IMR-90 (cell line): Measurements from ENCODE around the gene FARS2. TPM values are rescaled to one million over a fixed set of nuclear protein-coding genes. Genes with fewer than 3 reads are reported as not detected.

ENCODE experiments used
- ATAC-seq: fragments of 200-7000 bp; cut with Tn5 transposase; 2 replicates; pipeline ENCODE4 v1.9.1; 2020; ENCODE audit warnings: low read depth, mild to moderate bottlenecking, moderate library complexity
- BruUV-seq: library from RNA; stranded (reverse); fragments of 400-500 nt; replicated peaks from 2 replicates; lab custom pipeline; 2021; lab: Mats Ljungman, UMichigan
- CTCF ChIA-PET: fragments of 300-600 bp; formaldehyde crosslinking; extraction: SDS; loops from one replicate; lab custom pipeline; 2021; ENCODE audit warnings: antibody characterized with exemption; lab: Yijun Ruan, JAX
- POLR2A ChIA-PET: fragments of 300-600 bp; sonication (Branson Sonifier 250); formaldehyde crosslinking; loops from one replicate; lab custom pipeline; 2022; ENCODE audit warnings: antibody characterized with exemption; ENCODE audit not compliant: unreplicated experiment; lab: Charles Lee
- DNase-seq: peaks from one replicate; pipeline ENCODE4 v3.0.0; 2013
- H2AFZ ChIP-seq: replicated peaks from 2 replicates; pipeline ENCODE3; 2013; ENCODE audit warnings: low read length, mild to moderate bottlenecking; ENCODE audit not compliant: poor library complexity
- H2AK5ac ChIP-seq: 2 replicates; pipeline ENCODE4 v1.6.1; 2013; ENCODE audit warnings: low read depth, low read length, inconsistent platforms
- H2AK9ac ChIP-seq: replicated peaks from 2 replicates; pipeline ENCODE3; 2013; ENCODE audit warnings: mild to moderate bottlenecking, low read depth, low read length, moderate library complexity; ENCODE audit not compliant: poor library complexity
- H2BK120ac ChIP-seq: 2 replicates; pipeline ENCODE4 v1.6.1; 2013; ENCODE audit warnings: low read depth, low read length, inconsistent platforms
- H2BK15ac ChIP-seq: 3 replicates; pipeline ENCODE4 v1.6.1; 2013; ENCODE audit warnings: low read depth, low read length, inconsistent platforms
- H2BK20ac ChIP-seq: 2 replicates; pipeline ENCODE4 v1.6.1; 2013; ENCODE audit warnings: low read depth, mild to moderate bottlenecking, inconsistent platforms, low read length, moderate library complexity
- H2BK5ac ChIP-seq: 2 replicates; pipeline ENCODE4 v1.6.1; 2013; ENCODE audit warnings: mild to moderate bottlenecking, low read depth, low read length, inconsistent platforms; ENCODE audit not compliant: poor library complexity, severe bottlenecking
- H3K14ac ChIP-seq: replicated peaks from 2 replicates; pipeline ENCODE4 v1.6.1; 2013; ENCODE audit warnings: low read depth, low read length, inconsistent platforms
- H3K18ac ChIP-seq: 2 replicates; pipeline ENCODE4 v1.6.1; 2013; ENCODE audit warnings: low read depth, low read length, control low read depth
- H3K23ac ChIP-seq: 2 replicates; pipeline ENCODE4 v1.6.1; 2013; ENCODE audit warnings: low read depth, low read length, inconsistent platforms
- H3K27ac ChIP-seq: 2 replicates; pipeline ENCODE4 v1.5.1; 2013; ENCODE audit warnings: mild to moderate bottlenecking, control low read depth, low read length; ENCODE audit not compliant: insufficient read depth
- H3K27me3 ChIP-seq: 2 replicates; pipeline ENCODE4 v1.6.1; 2013; ENCODE audit warnings: low read length; ENCODE audit not compliant: control insufficient read depth, insufficient read depth
- H3K36me3 ChIP-seq: 2 replicates; pipeline ENCODE4 v1.6.1; 2013; ENCODE audit warnings: low read length, mixed read lengths; ENCODE audit not compliant: control insufficient read depth, insufficient read depth
- H3K4ac ChIP-seq: 2 replicates; pipeline ENCODE4 v1.6.1; 2013; ENCODE audit warnings: low read depth, low read length, inconsistent platforms
- H3K4me1 ChIP-seq: 2 replicates; pipeline ENCODE4 v1.6.1; 2013; ENCODE audit warnings: low read length, mixed read lengths; ENCODE audit not compliant: control insufficient read depth, insufficient read depth
- H3K4me2 ChIP-seq: 2 replicates; pipeline ENCODE4 v1.6.1; 2013; ENCODE audit warnings: low read depth, mild to moderate bottlenecking, control low read depth, low read length, moderate library complexity
- H3K4me3 ChIP-seq: 2 replicates; pipeline ENCODE4 v1.5.1; 2013; ENCODE audit warnings: low read depth, mild to moderate bottlenecking, control low read depth, low read length, moderate library complexity; ENCODE audit not compliant: insufficient read depth
- H3K56ac ChIP-seq: 2 replicates; pipeline ENCODE4 v1.6.1; 2013; ENCODE audit warnings: low read length, inconsistent platforms; ENCODE audit not compliant: insufficient read depth; ENCODE audit errors: extremely low read depth
- H3K79me1 ChIP-seq, 2 experiments: 2 replicates each; pipeline ENCODE4 v1.6.1; 2013; ENCODE audit warnings: low read length in 2 of 2, inconsistent platforms in 1 of 2, low read depth in 1 of 2
- H3K9ac ChIP-seq: 2 replicates; pipeline ENCODE4 v1.6.1; 2013; ENCODE audit warnings: low read depth, low read length, control low read depth
- H3K9me1 ChIP-seq: 2 replicates; pipeline ENCODE4 v1.6.1; 2013; ENCODE audit warnings: low read length, inconsistent platforms; ENCODE audit not compliant: insufficient read depth
- H3K9me3 ChIP-seq: 2 replicates; pipeline ENCODE4 v1.6.1; 2013; ENCODE audit warnings: low read length; ENCODE audit not compliant: control insufficient read depth, insufficient read depth
- H4K20me1 ChIP-seq: 2 replicates; pipeline ENCODE4 v1.6.1; 2013; ENCODE audit warnings: low read length, inconsistent platforms; ENCODE audit not compliant: insufficient read depth
- H4K5ac ChIP-seq: 2 replicates; pipeline ENCODE4 v1.6.1; 2013; ENCODE audit warnings: mild to moderate bottlenecking, low read depth, low read length, control low read depth
- H4K8ac ChIP-seq, 2 experiments: 2 replicates each; pipeline ENCODE4 v1.6.1; 2013; ENCODE audit warnings: low read depth in 2 of 2, low read length in 2 of 2, control low read depth in 1 of 2, inconsistent platforms in 1 of 2
- H4K91ac ChIP-seq: 2 replicates; pipeline ENCODE4 v1.6.1; 2013; ENCODE audit warnings: low read depth, low read length, inconsistent platforms; ENCODE audit not compliant: insufficient read depth
- BHLHE40 ChIP-seq: fragments of 150-350 bp; IDR thresholded peaks from 2 replicates; pipeline ENCODE4 v1.6.1; 2016; ENCODE audit warnings: mild to moderate bottlenecking, low read depth, low read length
- CEBPB ChIP-seq: IDR thresholded peaks from 2 replicates; pipeline ENCODE4 v1.6.1; 2012; ENCODE audit warnings: low read depth, low read length, improper control_type of control experiment
- CHD1 ChIP-seq: IDR thresholded peaks from 2 replicates; pipeline ENCODE4 v1.6.1; 2012; ENCODE audit warnings: low read depth, low read length, improper control_type of control experiment
- FOS ChIP-seq: fragments of 150-350 bp; IDR thresholded peaks from 2 replicates; pipeline ENCODE4 v1.6.1; 2016; ENCODE audit warnings: low read depth, low read length
- MAFK ChIP-seq: IDR thresholded peaks from 2 replicates; pipeline ENCODE4 v1.6.1; 2012; ENCODE audit warnings: low read depth, low read length, improper control_type of control experiment
- MAZ ChIP-seq: IDR thresholded peaks from 2 replicates; pipeline ENCODE4 v1.6.1; 2012; ENCODE audit warnings: low read depth, mild to moderate bottlenecking, low read length, improper control_type of control experiment, moderate library complexity, borderline replicate concordance
- MXI1 ChIP-seq: IDR thresholded peaks from 2 replicates; pipeline ENCODE4 v1.6.1; 2012; ENCODE audit warnings: low read depth, mild to moderate bottlenecking, low read length, moderate library complexity, borderline replicate concordance
- NFE2L2 ChIP-seq: fragments of 150-350 bp; IDR thresholded peaks from 2 replicates; pipeline ENCODE4 v1.6.1; 2016; ENCODE audit warnings: low read depth, mild to moderate bottlenecking, low read length
- POLR2A ChIP-seq: IDR thresholded peaks from 2 replicates; pipeline ENCODE4 v1.6.1; 2012; ENCODE audit warnings: mild to moderate bottlenecking, low read depth, low read length
- RAD21 ChIP-seq: IDR thresholded peaks from 2 replicates; pipeline ENCODE4 v1.6.1; 2012; ENCODE audit warnings: low read length, improper control_type of control experiment
- SMC3 ChIP-seq: fragments of 150-350 bp; IDR thresholded peaks from 2 replicates; pipeline ENCODE4 v1.6.1; 2016; ENCODE audit warnings: low read depth, mild to moderate bottlenecking, antibody characterized with exemption, low read length, moderate library complexity
- WGBS, 2 experiments: methylation state at CpG; one replicate each; pipeline versions ENCODE4 v1.1.5 to v1.1.7; 2013; ENCODE audit warnings: missing lambda C conversion rate in 2 of 2; ENCODE audit not compliant: insufficient read length in 1 of 2; ENCODE audit errors: extremely low coverage in 2 of 2; 5-methylcytosine and 5-hydroxymethylcytosine counted together
- dilution Hi-C: fragments of 300-500 bp; cut with HindIII; formaldehyde crosslinking; loops from one replicate; pipeline ENCODE4 v1.14.3; 2018; ENCODE audit warnings: low sequenced_read_pairs; ENCODE audit not compliant: unreplicated experiment
- in situ Hi-C: fragments of 300-500 bp; cut with MboI; formaldehyde crosslinking; loops from 3 replicates; pipeline ENCODE4 v1.14.3; 2019; ENCODE audit warnings: low sequenced_read_pairs, inconsistent platforms, mixed read lengths
- intact Hi-C: fragments of 100-400 bp; cut with micrococcal nuclease; formaldehyde crosslinking; loops from 2 replicates; pipeline ENCODE4 v1.10.0; 2022
- polyA plus RNA-seq, 3 experiments: library from polyadenylated mRNA; depleted of rRNA; stranded (reverse); fragments of >200 nt; gene quantifications; 2 replicates each; pipeline ENCODE4 v1.2.3, GENCODE V29; 2012; ENCODE audit warnings: low replicate concordance in 1 of 3
- total RNA-seq: library from RNA; depleted of rRNA; stranded (reverse); fragments of >200 nt; gene quantifications from 2 replicates; pipeline ENCODE4 v1.2.3, GENCODE V29; 2012
- TF ChIP-seq, protein P1 (sequence below): conservative IDR thresholded peaks from 2 replicates; pipeline ENCODE4 v1.5.1; 2012; ENCODE audit warnings: mild to moderate bottlenecking, low read depth, low read length, improper control_type of control experiment
- TF ChIP-seq, protein P2 (sequence below): fragments of 150-350 bp; IDR thresholded peaks from 2 replicates; pipeline ENCODE4 v1.6.1; 2017; ENCODE audit warnings: mild to moderate bottlenecking, antibody characterized with exemption, low read length, low read depth
- TF ChIP-seq, protein P3 (sequence below): fragments of 150-350 bp; IDR thresholded peaks from 2 replicates; pipeline ENCODE4 v1.6.1; 2016; ENCODE audit warnings: low read depth, mild to moderate bottlenecking, low read length, moderate library complexity, borderline replicate concordance

FARS2 gene
- total and polyA plus RNA-seq, 2 of the 4 experiments (the other 2 are of a cell fraction): 12.1 to 28.9 TPM

DNA sequence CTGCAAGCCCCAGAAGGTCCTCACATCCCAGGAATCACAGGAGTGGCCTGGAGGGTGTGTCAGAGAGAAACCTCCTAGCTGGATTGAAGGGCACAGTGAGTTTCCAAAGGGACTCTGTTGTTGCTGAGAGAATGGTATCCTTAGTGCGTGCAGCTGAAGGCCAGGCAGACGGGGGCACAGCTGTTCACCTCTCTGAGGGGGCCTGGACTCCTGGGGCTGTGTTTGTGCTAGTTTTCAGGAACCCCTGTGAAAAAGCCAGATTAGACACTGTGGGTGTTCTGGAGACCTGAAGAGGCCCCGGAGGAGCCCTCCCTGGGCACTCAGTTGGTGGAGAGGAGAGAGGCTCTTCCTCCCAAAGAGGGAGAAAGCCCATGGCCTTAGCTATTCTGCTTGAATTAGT lies 223.4 kb downstream of the FARS2 start:
- no CpG with 5 or more reads among the region's 3 CpGs for WGBS, 2 experiments
- Histone ChIP-seq H2BK20ac (no peak overlapping the region), H3K14ac (no peak overlapping the region), H2BK15ac (no peak overlapping the region), H2AFZ (no peak overlapping the region), H3K4ac (no peak overlapping the region), H3K27ac (no peak overlapping the region), H4K8ac (no peak overlapping the region), H3K4me2 (no peak overlapping the region), H3K9me1 (no peaks in the 10 kb centered on the region; the same call in 1 of the 2 replicates), H4K5ac (no peak overlapping the region), H4K91ac (no peak overlapping the region), H3K18ac (no peak overlapping the region), H3K27me3 (no peaks in the 10 kb centered on the region), H3K79me1 (no peaks in the 10 kb centered on the region), H3K9me3 (no peaks in the 10 kb centered on the region), H2BK5ac (no peak overlapping the region), H3K9ac (no peak overlapping the region), H2BK120ac (no peak overlapping the region), H3K36me3 (0 out of 2 replicates have a peak, but pooled peaks cover 2% of the 10 kb centered on the region), H2AK9ac (no peak overlapping the region), H3K4me1 (no peaks in the 10 kb centered on the region), H2AK5ac (no peak overlapping the region), H3K56ac (no peak overlapping the region), H4K20me1 (no peaks in the 10 kb centered on the region), H3K4me3 (no peak overlapping the region), H3K23ac (no peak overlapping the region)
- CTCF ChIA-PET: no interaction called here
- POLR2A ChIA-PET: no interaction called here
- in situ Hi-C loops: no loop called here
- intact Hi-C loops: no loop called here
- ATAC-seq: no peak
- dilution Hi-C loops: no loop called here
- TF ChIP-seq, protein P1, sequence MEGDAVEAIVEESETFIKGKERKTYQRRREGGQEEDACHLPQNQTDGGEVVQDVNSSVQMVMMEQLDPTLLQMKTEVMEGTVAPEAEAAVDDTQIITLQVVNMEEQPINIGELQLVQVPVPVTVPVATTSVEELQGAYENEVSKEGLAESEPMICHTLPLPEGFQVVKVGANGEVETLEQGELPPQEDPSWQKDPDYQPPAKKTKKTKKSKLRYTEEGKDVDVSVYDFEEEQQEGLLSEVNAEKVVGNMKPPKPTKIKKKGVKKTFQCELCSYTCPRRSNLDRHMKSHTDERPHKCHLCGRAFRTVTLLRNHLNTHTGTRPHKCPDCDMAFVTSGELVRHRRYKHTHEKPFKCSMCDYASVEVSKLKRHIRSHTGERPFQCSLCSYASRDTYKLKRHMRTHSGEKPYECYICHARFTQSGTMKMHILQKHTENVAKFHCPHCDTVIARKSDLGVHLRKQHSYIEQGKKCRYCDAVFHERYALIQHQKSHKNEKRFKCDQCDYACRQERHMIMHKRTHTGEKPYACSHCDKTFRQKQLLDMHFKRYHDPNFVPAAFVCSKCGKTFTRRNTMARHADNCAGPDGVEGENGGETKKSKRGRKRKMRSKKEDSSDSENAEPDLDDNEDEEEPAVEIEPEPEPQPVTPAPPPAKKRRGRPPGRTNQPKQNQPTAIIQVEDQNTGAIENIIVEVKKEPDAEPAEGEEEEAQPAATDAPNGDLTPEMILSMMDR: no peak
- TF ChIP-seq MAZ: no peak
- no peak for TF ChIP-seq SMC3
- TF ChIP-seq CEBPB: no peak
- TF ChIP-seq, protein P2, sequence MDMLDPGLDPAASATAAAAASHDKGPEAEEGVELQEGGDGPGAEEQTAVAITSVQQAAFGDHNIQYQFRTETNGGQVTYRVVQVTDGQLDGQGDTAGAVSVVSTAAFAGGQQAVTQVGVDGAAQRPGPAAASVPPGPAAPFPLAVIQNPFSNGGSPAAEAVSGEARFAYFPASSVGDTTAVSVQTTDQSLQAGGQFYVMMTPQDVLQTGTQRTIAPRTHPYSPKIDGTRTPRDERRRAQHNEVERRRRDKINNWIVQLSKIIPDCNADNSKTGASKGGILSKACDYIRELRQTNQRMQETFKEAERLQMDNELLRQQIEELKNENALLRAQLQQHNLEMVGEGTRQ: no peak
- no peak for TF ChIP-seq RAD21
- TF ChIP-seq FOS: no peak
- TF ChIP-seq MXI1: no peak
- TF ChIP-seq NFE2L2: no peak
- no peak for TF ChIP-seq POLR2A
- no peak for TF ChIP-seq MAFK
- TF ChIP-seq, protein P3, sequence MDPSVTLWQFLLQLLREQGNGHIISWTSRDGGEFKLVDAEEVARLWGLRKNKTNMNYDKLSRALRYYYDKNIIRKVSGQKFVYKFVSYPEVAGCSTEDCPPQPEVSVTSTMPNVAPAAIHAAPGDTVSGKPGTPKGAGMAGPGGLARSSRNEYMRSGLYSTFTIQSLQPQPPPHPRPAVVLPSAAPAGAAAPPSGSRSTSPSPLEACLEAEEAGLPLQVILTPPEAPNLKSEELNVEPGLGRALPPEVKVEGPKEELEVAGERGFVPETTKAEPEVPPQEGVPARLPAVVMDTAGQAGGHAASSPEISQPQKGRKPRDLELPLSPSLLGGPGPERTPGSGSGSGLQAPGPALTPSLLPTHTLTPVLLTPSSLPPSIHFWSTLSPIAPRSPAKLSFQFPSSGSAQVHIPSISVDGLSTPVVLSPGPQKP: no peak
- no peak for TF ChIP-seq BHLHE40
- TF ChIP-seq CHD1: no peak
- no TSS peak for BruUV-seq
- DNase-seq: no peak
